GM23338 (cell line): ENCODE measurements around the gene ELL2. TPM values are rescaled to one million over a fixed set of nuclear protein-coding genes. Genes with fewer than 3 reads are reported as not detected.

Experiments used
- ATAC-seq: fragments of 200-7000 bp; cut with Tn5 transposase; 3 replicates; pipeline ENCODE4 v1.9.1; 2020
- DNase-seq: peaks from one replicate; pipeline ENCODE4 v3.0.0-alpha.2; 2015; ENCODE audit warnings: low spot score
- H2AFZ ChIP-seq: fragments of 200-600 bp; sonication (generic); 2 replicates; pipeline ENCODE4 v1.8.0; 2016; ENCODE audit warnings: antibody characterized with exemption, mild to moderate bottlenecking, moderate library complexity
- H3F3A ChIP-seq: fragments of 200-600 bp; sonication (generic); replicated peaks from 2 replicates; pipeline ENCODE4 v1.8.0; 2017; ENCODE audit warnings: antibody characterized with exemption, mixed run types, low read depth
- H3K27ac ChIP-seq: fragments of 200-600 bp; sonication (generic); 2 replicates; pipeline ENCODE4 v1.6.1; 2016; ENCODE audit warnings: low read depth
- H3K27me3 ChIP-seq: fragments of 200-600 bp; sonication (generic); 2 replicates; pipeline ENCODE4 v1.8.0; 2016; ENCODE audit warnings: mild to moderate bottlenecking, mixed run types, moderate library complexity; ENCODE audit not compliant: insufficient read depth
- H3K36me3 ChIP-seq: fragments of 200-600 bp; sonication (generic); 2 replicates; pipeline ENCODE4 v1.8.0; 2016; ENCODE audit warnings: mild to moderate bottlenecking; ENCODE audit not compliant: insufficient read depth
- H3K4me1 ChIP-seq: fragments of 200-600 bp; sonication (generic); 2 replicates; pipeline ENCODE4 v1.8.0; 2016; ENCODE audit warnings: mild to moderate bottlenecking, moderate library complexity; ENCODE audit not compliant: insufficient read depth
- H3K4me2 ChIP-seq: fragments of 200-600 bp; sonication (generic); 2 replicates; pipeline ENCODE4 v1.7.1; 2017; ENCODE audit warnings: mixed run types
- H3K4me3 ChIP-seq: fragments of 200-600 bp; sonication (generic); 2 replicates; pipeline ENCODE4 v1.6.1; 2016; ENCODE audit warnings: mixed run types
- H3K79me2 ChIP-seq: fragments of 200-600 bp; sonication (generic); replicated peaks from 2 replicates; pipeline ENCODE4 v1.8.0; 2017; ENCODE audit warnings: mild to moderate bottlenecking; ENCODE audit not compliant: insufficient read depth
- H3K9me2 ChIP-seq: fragments of 200-600 bp; sonication (generic); 2 replicates; pipeline ENCODE4 v1.8.0; 2017; ENCODE audit not compliant: insufficient read depth
- H4K20me1 ChIP-seq: fragments of 200-600 bp; sonication (generic); replicated peaks from 2 replicates; pipeline ENCODE4 v1.8.0; 2017; ENCODE audit warnings: mild to moderate bottlenecking; ENCODE audit not compliant: insufficient read depth
- H3K27ac Mint-ChIP-seq: 2 replicates; pipeline ENCODE4 v1.8.0; 2020; ENCODE audit warnings: inconsistent platforms, mild to moderate bottlenecking, moderate library complexity, mixed read lengths
- H3K27me3 Mint-ChIP-seq: 3 replicates; pipeline ENCODE4 v1.8.0; 2022; ENCODE audit warnings: low read depth, mild to moderate bottlenecking, moderate library complexity, mixed read lengths, inconsistent platforms; ENCODE audit not compliant: insufficient read depth, poor library complexity
- H3K36me3 Mint-ChIP-seq: 3 replicates; pipeline ENCODE4 v1.8.0; 2021; ENCODE audit warnings: low read depth, mild to moderate bottlenecking, inconsistent platforms, moderate library complexity, mixed read lengths
- H3K4me1 Mint-ChIP-seq: 3 replicates; pipeline ENCODE4 v1.8.0; 2020; ENCODE audit warnings: mild to moderate bottlenecking, inconsistent platforms, mixed read lengths
- H3K4me3 Mint-ChIP-seq: 3 replicates; pipeline ENCODE4 v1.8.0; 2021; ENCODE audit warnings: moderate library complexity, mild to moderate bottlenecking, inconsistent platforms, mixed read lengths
- H3K9me3 Mint-ChIP-seq: 3 replicates; pipeline ENCODE4 v1.8.0; 2020; ENCODE audit warnings: moderate library complexity, mild to moderate bottlenecking, inconsistent platforms, mixed read lengths
- CREB1 ChIP-seq: fragments of 250-450 bp; sonication (Bioruptor Pico); IDR thresholded peaks from 2 replicates; pipeline ENCODE4 v1.5.0; 2020; ENCODE audit warnings: low read depth, mild to moderate bottlenecking, moderate library complexity
- EZH2phosphoT487 ChIP-seq: fragments of 200-600 bp; sonication (generic); IDR thresholded peaks from one replicate; pipeline ENCODE4 v1.8.1; 2018; ENCODE audit warnings: antibody characterized with exemption; ENCODE audit not compliant: unreplicated experiment
- JUNB ChIP-seq: IDR thresholded peaks from one replicate; pipeline ENCODE4 v1.6.1; 2016; ENCODE audit warnings: antibody characterized with exemption; ENCODE audit not compliant: unreplicated experiment
- POLR2AphosphoS5 ChIP-seq: IDR thresholded peaks from 2 replicates; pipeline ENCODE4 v1.6.1; 2016; ENCODE audit warnings: antibody characterized with exemption, low read depth
- REST ChIP-seq: IDR thresholded peaks from one replicate; pipeline ENCODE4 v1.6.1; 2018; ENCODE audit warnings: antibody characterized with exemption; ENCODE audit not compliant: unreplicated experiment
- STAT1 ChIP-seq: IDR thresholded peaks from one replicate; pipeline ENCODE4 v1.6.1; 2016; ENCODE audit warnings: antibody characterized with exemption; ENCODE audit not compliant: unreplicated experiment
- ZNF114 ChIP-seq: fragments of 250-450 bp; sonication (Bioruptor Pico); IDR thresholded peaks from 2 replicates; pipeline ENCODE4 v1.5.0; 2020; ENCODE audit warnings: mild to moderate bottlenecking, moderate library complexity
- ZNF331 ChIP-seq: fragments of 250-450 bp; sonication (Bioruptor Pico); IDR thresholded peaks from 2 replicates; pipeline ENCODE4 v1.5.0; 2020; ENCODE audit warnings: low read depth, mild to moderate bottlenecking, moderate library complexity
- polyA plus RNA-seq: library from polyadenylated mRNA; unstranded; fragments of >200 nt; fragmentation: Nextera tagmentation; extraction: Ambion mirVana; gene quantifications from 2 replicates; pipeline ENCODE4 v1.2.1, GENCODE V29; 2016
- total RNA-seq: library from RNA; depleted of rRNA; stranded (reverse); fragments of >200 nt; shearing (Covaris generic); gene quantifications from 2 replicates; pipeline ENCODE4 v1.2.3, GENCODE V29; 2014
- TF ChIP-seq, protein P1 (sequence below), 2 experiments: fragments of 200-600 bp in 1 of 2; sonication (generic) in 1 of 2; conservative IDR thresholded peaks; 2 replicates each; pipeline versions ENCODE4 v1.5.1 to v1.6.1; 2016 to 2017; ENCODE audit warnings: antibody characterized with exemption in 2 of 2, low read depth in 2 of 2, mild to moderate bottlenecking in 2 of 2, moderate library complexity in 1 of 2
- TF ChIP-seq, protein P2 (sequence below): IDR thresholded peaks from 2 replicates; pipeline ENCODE4 v1.6.1; 2016; ENCODE audit warnings: antibody characterized with exemption

The ELL2 gene
- total and polyA plus RNA-seq, 2 experiments from 2014 or later = 7.4 to 32.6 TPM

DNA sequence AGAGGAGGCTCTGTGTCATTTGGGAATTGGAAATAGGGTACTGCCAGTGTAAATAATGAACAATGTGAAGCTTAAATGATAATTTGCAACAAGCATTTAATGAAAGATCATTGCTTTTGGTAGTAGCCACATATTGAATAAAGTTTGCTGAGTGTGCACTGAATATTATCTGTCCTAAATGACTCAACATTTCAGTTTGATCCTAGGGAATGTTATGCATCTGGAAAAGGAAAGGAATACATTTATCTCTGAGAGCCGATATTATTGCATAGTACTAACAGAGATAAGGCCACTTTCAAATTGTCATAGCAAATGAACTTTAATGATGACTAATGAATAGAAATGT is 8.7 kb upstream of the ELL2 start:
- no peaks in the 10 kb centered on the region for H3F3A ChIP-seq
- no peaks in the 10 kb centered on the region for H3K36me3 Mint-ChIP-seq
- TF ChIP-seq STAT1 = no peak
- no peak for TF ChIP-seq POLR2AphosphoS5
- TF ChIP-seq, protein P1, sequence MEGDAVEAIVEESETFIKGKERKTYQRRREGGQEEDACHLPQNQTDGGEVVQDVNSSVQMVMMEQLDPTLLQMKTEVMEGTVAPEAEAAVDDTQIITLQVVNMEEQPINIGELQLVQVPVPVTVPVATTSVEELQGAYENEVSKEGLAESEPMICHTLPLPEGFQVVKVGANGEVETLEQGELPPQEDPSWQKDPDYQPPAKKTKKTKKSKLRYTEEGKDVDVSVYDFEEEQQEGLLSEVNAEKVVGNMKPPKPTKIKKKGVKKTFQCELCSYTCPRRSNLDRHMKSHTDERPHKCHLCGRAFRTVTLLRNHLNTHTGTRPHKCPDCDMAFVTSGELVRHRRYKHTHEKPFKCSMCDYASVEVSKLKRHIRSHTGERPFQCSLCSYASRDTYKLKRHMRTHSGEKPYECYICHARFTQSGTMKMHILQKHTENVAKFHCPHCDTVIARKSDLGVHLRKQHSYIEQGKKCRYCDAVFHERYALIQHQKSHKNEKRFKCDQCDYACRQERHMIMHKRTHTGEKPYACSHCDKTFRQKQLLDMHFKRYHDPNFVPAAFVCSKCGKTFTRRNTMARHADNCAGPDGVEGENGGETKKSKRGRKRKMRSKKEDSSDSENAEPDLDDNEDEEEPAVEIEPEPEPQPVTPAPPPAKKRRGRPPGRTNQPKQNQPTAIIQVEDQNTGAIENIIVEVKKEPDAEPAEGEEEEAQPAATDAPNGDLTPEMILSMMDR (conservative IDR thresholded peaks at IDR 0.05; ENCODE audit: low read depth in 2 of 2) = no peak
- no peak for TF ChIP-seq EZH2phosphoT487
- TF ChIP-seq, protein P2, sequence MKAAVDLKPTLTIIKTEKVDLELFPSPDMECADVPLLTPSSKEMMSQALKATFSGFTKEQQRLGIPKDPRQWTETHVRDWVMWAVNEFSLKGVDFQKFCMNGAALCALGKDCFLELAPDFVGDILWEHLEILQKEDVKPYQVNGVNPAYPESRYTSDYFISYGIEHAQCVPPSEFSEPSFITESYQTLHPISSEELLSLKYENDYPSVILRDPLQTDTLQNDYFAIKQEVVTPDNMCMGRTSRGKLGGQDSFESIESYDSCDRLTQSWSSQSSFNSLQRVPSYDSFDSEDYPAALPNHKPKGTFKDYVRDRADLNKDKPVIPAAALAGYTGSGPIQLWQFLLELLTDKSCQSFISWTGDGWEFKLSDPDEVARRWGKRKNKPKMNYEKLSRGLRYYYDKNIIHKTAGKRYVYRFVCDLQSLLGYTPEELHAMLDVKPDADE = no peak
- no peak for TF ChIP-seq ZNF331
- no peak for TF ChIP-seq ZNF114 (CRISPR knock-in tag)
- no peak for TF ChIP-seq CREB1 (CRISPR knock-in tag)
- TF ChIP-seq JUNB = no peak
- TF ChIP-seq REST = no peak
- no peaks in the 10 kb centered on the region for H3K9me2 ChIP-seq
- no peaks in the 10 kb centered on the region for H3K27me3 Mint-ChIP-seq
- H3K4me2 ChIP-seq = no peak overlapping the region
- H3K27me3 ChIP-seq = no peaks in the 10 kb centered on the region
- H3K27ac Mint-ChIP-seq = no peak overlapping the region
- H3K4me3 Mint-ChIP-seq = no peak overlapping the region
- H3K79me2 ChIP-seq = no peaks in the 10 kb centered on the region
- DNase-seq (no peak), ATAC-seq (no peak)
- H3K9me3 Mint-ChIP-seq = no peaks in the 10 kb centered on the region; the same call in 2 of the 3 replicates
- no peak overlapping the region for H2AFZ ChIP-seq
- H3K4me1 ChIP-seq = no peaks in the 10 kb centered on the region
- H3K36me3 ChIP-seq = no peaks in the 10 kb centered on the region
- no peaks in the 10 kb centered on the region for H4K20me1 ChIP-seq
- peaks cover under 1% of the 10 kb centered on the region; the same call in 2 of the 3 replicates for H3K4me1 Mint-ChIP-seq
- no peak overlapping the region for H3K4me3 ChIP-seq
- no peak overlapping the region for H3K27ac ChIP-seq
